ENCODE results near the gene ZNF521.

Gene ZNF521

GRCh38 chr18:25351777-25352628 lies at the start of gene ZNF521:
ZNF521 (minus strand) TSS chr18:25352166; CDS start chr18:25350946, 1,220 bp downstream.
- DNase-seq: peak; percentile 95

DNA sequence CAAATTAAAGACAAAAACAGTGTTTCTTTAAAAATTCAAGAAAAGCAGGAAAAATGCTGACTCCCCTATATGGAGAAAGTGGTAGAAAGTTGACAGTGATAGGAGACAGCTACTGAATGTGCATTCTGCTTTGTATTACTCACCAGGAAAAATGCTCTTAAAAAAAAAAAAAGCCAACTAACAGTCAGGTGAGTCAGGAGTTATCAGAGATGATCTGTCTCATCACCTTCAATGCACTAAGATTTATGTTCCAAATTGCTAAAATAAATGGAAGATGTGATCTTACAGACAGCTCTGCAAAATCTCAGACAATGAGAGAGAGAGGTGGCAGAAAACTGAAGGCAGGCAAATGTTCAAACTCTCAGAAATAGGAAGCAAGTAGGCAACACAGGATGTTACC lies 47.6 kb upstream of the ZNF521 start:
- DNase-seq: peak; percentile 82

- DNase-seq: no peak
Measured at GRCh38 chr18:25392192-25392591, 40.2 kb upstream of the ZNF521 start.

DNA sequence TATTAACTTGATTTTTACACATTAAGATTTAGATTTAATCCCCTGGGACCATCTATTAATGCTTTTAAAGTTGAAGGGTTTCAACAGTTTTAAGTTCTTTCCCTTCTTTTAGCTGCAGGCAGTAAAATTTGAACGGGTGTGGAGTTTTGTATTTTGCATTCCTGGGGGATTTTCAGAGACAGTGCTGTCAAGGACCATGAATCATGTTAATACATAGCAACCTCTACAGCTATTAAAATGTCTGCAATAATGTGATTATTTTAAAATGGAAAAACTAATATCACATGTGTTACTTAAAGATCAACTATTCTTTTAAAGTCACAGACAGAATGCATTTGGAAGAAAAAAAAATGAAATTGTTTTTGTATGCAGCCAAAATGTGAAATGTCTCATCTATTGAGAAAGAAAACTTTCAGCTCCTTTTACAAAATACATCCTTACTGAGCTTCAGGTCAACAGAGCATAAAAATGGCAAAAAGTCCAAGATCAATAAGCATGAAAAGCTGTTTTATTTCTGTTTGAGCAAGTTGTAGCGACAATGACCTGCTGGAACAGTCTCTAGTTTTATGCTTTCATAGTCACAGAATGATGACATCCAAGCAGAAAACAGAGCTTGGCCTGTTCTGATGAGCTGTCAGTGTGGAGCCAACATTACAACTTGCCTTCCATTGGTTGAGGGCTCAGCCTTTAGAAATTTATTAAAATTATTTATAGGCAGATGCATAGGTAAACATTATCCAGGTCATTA lies 21.6 kb upstream of the ZNF521 start:
- DNase-seq: peak; percentile 67

- DNase-seq: no peak
Measured at GRCh38 chr18:25370391-25370790, 18.4 kb upstream of the ZNF521 start.

GRCh38 chr18:25365242-25365641 lies 13.3 kb upstream of the ZNF521 start:
- no peak for DNase-seq

GRCh38 chr18:25364732-25365131 lies 12.8 kb upstream of the ZNF521 start:
- DNase-seq: no peak

- no peak for DNase-seq
Measured at GRCh38 chr18:25360301-25360899, 8.4 kb upstream of the ZNF521 start.

GRCh38 chr18:25353080-25353479 lies 1.1 kb upstream of the ZNF521 start:
- DNase-seq: no peak

- no peak for DNase-seq
Measured at GRCh38 chr18:25352629-25353005, 651 bp upstream of the ZNF521 start.

DNA sequence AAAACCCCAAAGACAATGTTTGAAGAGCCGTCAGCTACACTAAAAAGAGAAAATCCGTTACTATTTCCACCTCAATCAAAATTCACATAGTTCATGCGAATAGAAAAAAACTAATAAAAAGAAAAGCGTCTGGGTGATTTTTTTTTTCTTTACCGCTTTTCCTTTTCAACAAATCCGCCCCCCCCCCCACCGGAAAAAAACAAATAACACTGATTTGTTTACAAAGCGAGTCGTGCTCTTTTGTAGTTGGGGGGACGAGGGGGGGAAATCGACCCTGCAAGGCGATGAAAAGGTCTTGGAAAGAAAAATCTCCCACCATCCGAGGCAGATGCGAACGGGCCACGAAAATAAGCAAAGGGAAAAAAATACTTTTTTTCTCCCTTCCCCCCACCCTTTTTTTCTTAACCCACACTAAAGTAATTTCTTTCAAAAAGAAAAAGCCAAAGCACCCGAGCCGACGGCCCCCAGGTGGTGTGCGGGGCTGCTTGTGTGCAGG lies 638 bp downstream of the ZNF521 start:
- DNase-seq: peak; percentile 10

DNA sequence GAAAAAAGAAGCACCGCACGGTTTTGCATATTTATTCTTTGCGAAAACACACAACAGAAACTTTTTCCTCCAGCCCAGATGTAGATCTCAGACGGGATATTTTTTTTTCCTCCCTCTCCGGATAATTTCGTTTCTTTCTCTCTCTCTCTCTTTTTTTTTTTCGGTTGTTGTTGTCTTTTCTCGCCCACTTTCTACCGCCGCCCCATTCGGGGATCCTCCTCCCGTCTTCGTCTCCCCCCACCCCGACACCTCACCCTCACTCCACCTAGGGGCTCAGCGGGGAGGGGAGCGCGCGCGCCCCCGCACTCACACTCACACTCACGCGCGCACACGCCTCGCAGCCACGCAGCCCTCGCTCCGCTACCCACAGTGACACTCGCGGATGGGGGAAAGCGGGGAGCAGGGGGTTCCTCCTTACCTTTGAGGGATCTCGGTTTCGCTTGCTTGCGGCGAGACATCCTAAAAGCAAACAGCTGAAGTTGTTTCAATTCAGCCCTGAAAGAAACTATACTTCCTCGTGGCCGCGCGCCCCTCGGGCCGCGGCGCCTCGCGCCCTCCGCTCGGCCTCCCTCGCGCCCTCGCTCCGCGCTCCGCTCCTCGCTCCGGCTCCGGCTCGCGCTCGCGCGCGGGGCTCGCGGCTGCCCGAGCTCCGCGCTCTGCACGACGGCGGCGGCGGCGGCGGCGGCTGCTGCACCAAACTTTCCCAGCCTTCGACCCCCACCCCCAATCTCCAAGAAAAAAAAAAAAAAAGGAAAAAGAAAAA lies 1.3 kb downstream of the ZNF521 start:
- peak; percentile 63 for DNase-seq

DNA sequence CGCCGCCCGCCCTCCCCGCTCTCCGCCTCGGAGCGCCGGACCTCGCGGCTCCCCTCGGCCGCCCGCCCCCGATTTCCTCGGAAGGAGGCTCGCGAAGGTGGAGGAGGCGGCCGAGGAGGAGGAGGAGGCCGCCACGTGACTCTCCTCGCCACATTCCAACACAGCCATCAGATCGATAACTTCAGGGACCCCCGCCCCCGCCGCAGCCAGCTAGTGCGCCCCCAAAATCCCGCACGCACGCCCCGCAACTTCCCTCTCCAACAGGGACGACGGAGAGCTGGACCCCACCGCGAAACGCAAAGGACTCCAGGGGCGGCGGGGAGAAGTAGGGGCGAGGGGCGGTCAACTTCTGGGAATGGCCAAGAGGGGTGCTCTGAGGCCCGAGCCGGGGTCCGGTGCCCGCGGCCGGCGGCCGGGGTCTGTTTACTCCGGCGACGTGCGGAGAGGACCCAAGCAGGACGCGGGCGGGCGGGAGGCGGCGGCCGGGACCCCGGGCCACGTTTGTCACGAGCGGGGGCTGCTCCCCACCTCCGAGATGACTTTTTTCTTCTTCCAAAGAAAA lies 2.0 kb downstream of the ZNF521 start:
- DNase-seq: peak; percentile 35

- DNase-seq: peak; percentile 79
Measured at GRCh38 chr18:25349131-25349925, 2.6 kb downstream of the ZNF521 start.

DNA sequence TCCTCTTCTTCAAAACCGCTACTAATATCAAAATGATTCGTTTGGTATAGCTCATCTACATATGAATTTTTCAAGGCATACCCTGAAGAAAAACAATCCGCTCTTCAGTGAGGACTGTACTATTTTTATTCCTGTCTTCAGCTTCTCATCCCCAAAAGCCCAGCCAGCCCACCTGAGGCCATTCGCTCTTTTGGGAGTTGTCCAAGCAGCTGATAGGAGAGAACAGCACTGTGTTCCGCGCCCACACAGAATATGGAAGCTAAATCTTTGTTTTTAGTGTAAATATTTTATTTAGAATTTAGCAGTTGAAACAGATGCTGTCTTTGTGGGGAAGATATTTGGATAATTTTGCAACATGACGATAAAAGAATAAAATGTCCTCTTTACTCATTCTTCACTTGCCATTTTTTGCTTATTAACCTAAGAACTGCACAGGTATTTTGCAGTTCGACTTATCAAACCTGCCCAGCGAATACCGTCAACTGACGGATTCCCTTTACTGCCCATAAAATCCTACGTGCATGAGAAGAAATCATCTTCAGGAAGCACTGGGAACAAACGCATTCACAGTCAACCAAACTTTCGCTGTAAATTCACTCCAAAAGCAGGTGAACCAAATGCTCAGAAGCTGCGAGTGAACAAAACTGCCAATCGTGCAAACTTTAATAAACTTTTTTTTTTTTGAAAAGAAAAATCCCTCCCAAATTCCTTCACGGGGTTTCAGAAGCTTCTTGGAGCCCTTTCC lies 3.4 kb downstream of the ZNF521 start:
- DNase-seq: no peak

DNA sequence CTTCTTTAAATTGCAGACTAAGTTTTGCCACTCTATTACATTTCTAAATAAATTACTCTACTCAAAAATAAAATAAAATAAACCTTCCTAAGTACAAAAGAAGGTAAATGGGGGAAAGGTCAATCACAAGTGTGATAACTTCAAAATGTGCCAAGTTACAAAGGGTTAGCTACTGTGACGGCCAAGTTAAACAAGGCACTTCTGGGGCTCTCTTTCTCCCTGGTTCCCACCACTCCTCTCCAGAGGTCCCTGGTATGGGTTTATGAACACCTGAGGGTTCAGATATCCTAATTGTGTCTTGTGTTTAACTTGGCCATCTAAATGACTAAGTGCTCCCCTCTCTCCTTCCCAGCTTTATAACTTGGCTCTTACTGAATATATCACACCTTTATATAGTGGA lies 5.4 kb downstream of the ZNF521 start:
- DNase-seq: no peak

GRCh38 chr18:25345081-25345866 lies 6.7 kb downstream of the ZNF521 start:
- peak; percentile 51 for DNase-seq

GRCh38 chr18:25341831-25342230 lies 10.1 kb downstream of the ZNF521 start:
- DNase-seq: no peak

GRCh38 chr18:25340762-25341161 lies 11.2 kb downstream of the ZNF521 start:
- no peak for DNase-seq

GRCh38 chr18:25335676-25336075 lies 16.3 kb downstream of the ZNF521 start:
- DNase-seq: no peak
